Pancreas (tissue), 10 donors: ENCODE data around the gene CBY1. TPM values are rescaled to one million over a fixed set of nuclear protein-coding genes. Genes with fewer than 3 reads are reported as not detected.

Experiments used
- ATAC-seq, 4 donors: fragments of 200-7000 bp; cut with Tn5 transposase; one replicate each; pipeline versions ENCODE4 v1.8.0 to v1.9.1; 2020; ENCODE audit warnings: mild to moderate bottlenecking in 4 of 4, moderate library complexity in 4 of 4
- DNase-seq, 6 donors: peaks; one replicate each; pipeline ENCODE4 v3.0.0-alpha.2; 2020
- FAIRE-seq: peaks from 2 replicates; lab custom pipeline; 2012; peaks lifted over from hg19 to GRCh38; lab: Jason Lieb, UNC
- H3K27ac ChIP-seq, 4 donors: fragments of 200-600 bp; sonication (generic); 1 replicate in 3 of 4; 2 replicates in 1 of 4; pipeline versions ENCODE4 v1.5.0 to v1.8.0; 2020
- H3K27me3 ChIP-seq, 4 donors: fragments of 200-600 bp; one replicate each; pipeline ENCODE4 v1.8.0; 2021
- H3K36me3 ChIP-seq, 3 donors: fragments of 200-600 bp; sonication (generic) in 1 of 3; one replicate each; pipeline versions ENCODE4 v1.5.0 to v1.8.0; 2020 to 2021
- H3K4me1 ChIP-seq, 3 donors: fragments of 200-600 bp; one replicate each; pipeline ENCODE4 v1.8.0; 2021
- H3K4me3 ChIP-seq, 4 donors: fragments of 200-600 bp; sonication (generic) in 2 of 4; one replicate each; pipeline versions ENCODE4 v1.5.0 to v1.8.0; 2020 to 2021
- H3K9me3 ChIP-seq, 4 donors: fragments of 200-600 bp; one replicate each; pipeline ENCODE4 v1.8.0; 2021
- CTCF ChIP-seq, 4 donors: fragments of 200-600 bp; sonication (generic) in 3 of 4; IDR thresholded peaks; one replicate each; pipeline versions ENCODE4 v1.5.0 to v1.8.0; 2021; ENCODE audit warnings: antibody characterized with exemption in 4 of 4
- WGBS, 2 donors: extraction: QIAGEN DNeasy Blood & Tissue Kit; methylation state at CpG; one replicate each; pipeline ENCODE4 v1.1.7; 2013; 5-methylcytosine and 5-hydroxymethylcytosine counted together
- intact Hi-C, 3 donors: fragments of 100-400 bp; cut with DNase I; formaldehyde crosslinking; loops; one replicate each; pipeline versions ENCODE4 v1.11.1 to v1.14.2; 2022
- polyA plus RNA-seq, 2 donors: library from polyadenylated mRNA; stranded (reverse); fragments of 200-250 nt; gene quantifications; one replicate each; pipeline ENCODE4 v1.2.3, GENCODE V29; 2013
- total RNA-seq, 6 donors: library from RNA; stranded (reverse); fragmentation: NEBNext Ultra II Directional in 4 of 6; extraction: Animal tissue kit (Norgen Biotek cat#: 25700) in 4 of 6; gene quantifications; one replicate each; pipeline versions ENCODE4 v1.2.1 to v1.2.4, GENCODE V29; 2021 to 2023
- donor health status: healthy with polysubstance abuse.
- donor health status: DM: no; HTN: no; CAD: no; lungs with moderate emphysema.
- donor health status: DM: no; HTN: no; CAD: no.
- donor health status: control.
- donor health status: control.
- donor health status: Bipolar disorder and iron deficiency.
- donor health status: DM: yes; HTN: yes; CAD: no.
- donor health status: DM: no; HTN: no; CAD: no.
- donor health status: DM: no; HTN: no; CAD: no.
- donor health status: DM: yes; HTN: yes; CAD: no.

CBY1 gene
- total RNA-seq (10 to 100 TPM; 15.3 to 22.9 (median 17.2) TPM), polyA plus RNA-seq (10 to 100 TPM; 36.3 to 37.1 TPM)

- Histone ChIP-seq H3K27me3 (no peaks in the 10 kb centered on the region), H3K36me3 (no peaks in the 10 kb centered on the region), H3K4me1 (peaks cover 0 to 10% (median 0%) of the 10 kb centered on the region in 3 donors), H3K27ac (peak within 1 kb of the TSS; percentile 83 to 95 (median 93)), H3K9me3 (no peaks in the 10 kb centered on the region), H3K4me3 (peak within 1 kb of the TSS; percentile 52 to 96 (median 73))
- ATAC-seq: peak; percentile 94 to 97 (median 95)
- peak; percentile 87 to 97 (median 90) for DNase-seq
- FAIRE-seq: no peak
- WGBS, 2 donors: 0 to 1% methylated on average over 65 to 66 of the region's 66 CpGs
- intact Hi-C loops: no loop called here
- no peak for TF ChIP-seq CTCF (IDR thresholded peaks at IDR 0.05)
Observed at GRCh38 chr22:38656256-38657044, at the start of gene CBY1, which contains the start of gene FAM227A. Gene CBY1 (plus strand): TSS chr22:38656638. CDS start chr22:38668055, 11,417 bp downstream. Gene FAM227A (minus strand): TSS chr22:38656392. CDS start chr22:38650168, 6,224 bp downstream.

- DNase-seq (peak in 1 of 6 donors; percentile 2), FAIRE-seq (no peak), ATAC-seq (no peak)
- intact Hi-C loops: no loop called here
- H3K27ac ChIP-seq: no peak overlapping the region
- TF ChIP-seq CTCF (IDR thresholded peaks at IDR 0.05): no peak
- H3K4me1 ChIP-seq: no peaks in the 10 kb centered on the region
- WGBS, 2 donors: 67 to 77% methylated on average over 3 of the region's 3 CpGs
- H3K4me3 ChIP-seq: no peak overlapping the region
- H3K9me3 ChIP-seq: no peaks in the 10 kb centered on the region
- H3K36me3 ChIP-seq: no peaks in the 10 kb centered on the region
- H3K27me3 ChIP-seq: no peaks in the 10 kb centered on the region
Observed at GRCh38 chr22:38607680-38608079, 48.8 kb upstream of the CBY1 start.

GRCh38 chr22:38608992-38609750 lies 47.3 kb upstream of the CBY1 start:
- no peak for TF ChIP-seq CTCF (IDR thresholded peaks at IDR 0.05)
- Histone ChIP-seq H3K9me3 (no peaks in the 10 kb centered on the region), H3K4me3 (no peak overlapping the region), H3K27me3 (no peaks in the 10 kb centered on the region), H3K36me3 (no peaks in the 10 kb centered on the region), H3K4me1 (no peaks in the 10 kb centered on the region), H3K27ac (no peak overlapping the region)
- intact Hi-C loops: no loop called here
- WGBS, 2 donors: 88 to 91% methylated on average over 13 of the region's 13 CpGs
- DNase-seq: peak in 1 of 6 donors; percentile 5
- ATAC-seq: no peak
- no peak for FAIRE-seq

GRCh38 chr22:38610234-38610633 lies 46.2 kb upstream of the CBY1 start:
- TF ChIP-seq CTCF (IDR thresholded peaks at IDR 0.05): no peak
- DNase-seq (peak in 1 of 6 donors; percentile 9), ATAC-seq (no peak), FAIRE-seq (no peak)
- no peak overlapping the region for H3K27ac ChIP-seq
- WGBS, 2 donors: 88 to 90% methylated on average over 5 of the region's 5 CpGs
- intact Hi-C loops: no loop called here
- H3K9me3 ChIP-seq: no peaks in the 10 kb centered on the region
- no peaks in the 10 kb centered on the region for H3K27me3 ChIP-seq
- H3K4me1 ChIP-seq: no peaks in the 10 kb centered on the region
- H3K4me3 ChIP-seq: no peak overlapping the region
- no peaks in the 10 kb centered on the region for H3K36me3 ChIP-seq
